ENCODE measurements around the gene FOXC1.

Gene FOXC1

GRCh38 chr6:1609648-1610496 is at the start of gene FOXC1:
Gene FOXC1, plus strand, starts transcription at chr6:1609915. Its CDS starts 531 bp downstream, at chr6:1610446.
- Histone ChIP-seq H3K4me1 (ENCODE audit: insufficient read depth, poor library complexity, severe bottlenecking) (peaks cover 8% of the 10 kb centered on the region), H3K27ac (ENCODE audit: poor library complexity, severe bottlenecking) (peak within 1 kb of the TSS; percentile 86), H3K9me3 (ENCODE audit: severe bottlenecking) (no peaks in the 10 kb centered on the region), H3K36me3 (ENCODE audit: low read depth) (no peaks in the 10 kb centered on the region), H3K4me3 (ENCODE audit: severe bottlenecking) (peak within 1 kb of the TSS; percentile 88), H3K27me3 (ENCODE audit: insufficient read depth, poor library complexity, severe bottlenecking) (no peaks in the 10 kb centered on the region)
- ATAC-seq (ENCODE audit: low read depth) (peak; percentile 75), DNase-seq (ENCODE audit: low spot score) (peak; percentile 83)
- TF ChIP-seq, protein P1, sequence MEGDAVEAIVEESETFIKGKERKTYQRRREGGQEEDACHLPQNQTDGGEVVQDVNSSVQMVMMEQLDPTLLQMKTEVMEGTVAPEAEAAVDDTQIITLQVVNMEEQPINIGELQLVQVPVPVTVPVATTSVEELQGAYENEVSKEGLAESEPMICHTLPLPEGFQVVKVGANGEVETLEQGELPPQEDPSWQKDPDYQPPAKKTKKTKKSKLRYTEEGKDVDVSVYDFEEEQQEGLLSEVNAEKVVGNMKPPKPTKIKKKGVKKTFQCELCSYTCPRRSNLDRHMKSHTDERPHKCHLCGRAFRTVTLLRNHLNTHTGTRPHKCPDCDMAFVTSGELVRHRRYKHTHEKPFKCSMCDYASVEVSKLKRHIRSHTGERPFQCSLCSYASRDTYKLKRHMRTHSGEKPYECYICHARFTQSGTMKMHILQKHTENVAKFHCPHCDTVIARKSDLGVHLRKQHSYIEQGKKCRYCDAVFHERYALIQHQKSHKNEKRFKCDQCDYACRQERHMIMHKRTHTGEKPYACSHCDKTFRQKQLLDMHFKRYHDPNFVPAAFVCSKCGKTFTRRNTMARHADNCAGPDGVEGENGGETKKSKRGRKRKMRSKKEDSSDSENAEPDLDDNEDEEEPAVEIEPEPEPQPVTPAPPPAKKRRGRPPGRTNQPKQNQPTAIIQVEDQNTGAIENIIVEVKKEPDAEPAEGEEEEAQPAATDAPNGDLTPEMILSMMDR (IDR thresholded peaks at IDR 0.05; ENCODE audit: poor library complexity, severe bottlenecking) = no peak

GRCh38 chr6:1560281-1561058 is 49.2 kb upstream of the FOXC1 start:
- DNase-seq (ENCODE audit: low spot score) (no peak), ATAC-seq (ENCODE audit: low read depth) (no peak)
- no peaks in the 10 kb centered on the region for H3K27me3 ChIP-seq (ENCODE audit: insufficient read depth, poor library complexity, severe bottlenecking)
- peaks cover 1% of the 10 kb centered on the region for H3K4me1 ChIP-seq (ENCODE audit: insufficient read depth, poor library complexity, severe bottlenecking)
- TF ChIP-seq, protein P1 (IDR thresholded peaks at IDR 0.05; ENCODE audit: poor library complexity, severe bottlenecking) = no peak
- H3K9me3 ChIP-seq (ENCODE audit: severe bottlenecking) = no peaks in the 10 kb centered on the region
- H3K36me3 ChIP-seq (ENCODE audit: low read depth) = no peaks in the 10 kb centered on the region
- no peak overlapping the region for H3K27ac ChIP-seq (ENCODE audit: poor library complexity, severe bottlenecking)
- no peak overlapping the region for H3K4me3 ChIP-seq (ENCODE audit: severe bottlenecking)

DNA sequence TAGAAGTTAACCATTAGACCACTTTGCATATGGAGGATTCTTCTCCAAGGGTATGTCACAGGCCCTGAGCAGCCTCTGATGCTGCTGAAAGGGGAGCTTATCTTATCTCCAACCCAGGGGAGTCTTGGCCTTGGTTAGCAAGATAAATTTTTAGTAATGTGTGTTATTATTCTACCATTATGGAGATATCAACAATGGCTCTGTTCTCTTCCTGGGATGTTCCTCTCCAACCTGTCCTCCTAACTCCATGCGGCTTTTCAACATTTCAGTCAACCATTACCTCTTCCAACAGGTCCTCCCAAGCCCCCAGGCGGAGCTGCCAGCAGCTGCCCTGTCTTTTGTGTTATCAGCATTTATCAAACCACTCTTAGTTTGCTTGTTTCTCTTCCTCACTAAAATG is 48.4 kb upstream of the FOXC1 start:
- Histone ChIP-seq H3K4me1 (ENCODE audit: insufficient read depth, poor library complexity, severe bottlenecking) (no peaks in the 10 kb centered on the region), H3K27ac (ENCODE audit: poor library complexity, severe bottlenecking) (no peak overlapping the region), H3K36me3 (ENCODE audit: low read depth) (no peaks in the 10 kb centered on the region), H3K4me3 (ENCODE audit: severe bottlenecking) (no peak overlapping the region), H3K27me3 (ENCODE audit: insufficient read depth, poor library complexity, severe bottlenecking) (no peaks in the 10 kb centered on the region), H3K9me3 (ENCODE audit: severe bottlenecking) (no peaks in the 10 kb centered on the region)
- ATAC-seq (ENCODE audit: low read depth) = no peak
- TF ChIP-seq, protein P1 (IDR thresholded peaks at IDR 0.05; ENCODE audit: poor library complexity, severe bottlenecking) = no peak
- DNase-seq (ENCODE audit: low spot score) = no peak

- no peak overlapping the region for H3K27ac ChIP-seq (ENCODE audit: poor library complexity, severe bottlenecking)
- no peaks in the 10 kb centered on the region for H3K27me3 ChIP-seq (ENCODE audit: insufficient read depth, poor library complexity, severe bottlenecking)
- ATAC-seq (ENCODE audit: low read depth) = no peak
- H3K9me3 ChIP-seq (ENCODE audit: severe bottlenecking) = no peaks in the 10 kb centered on the region
- H3K4me1 ChIP-seq (ENCODE audit: insufficient read depth, poor library complexity, severe bottlenecking) = no peaks in the 10 kb centered on the region
- no peak for DNase-seq (ENCODE audit: low spot score)
- no peaks in the 10 kb centered on the region for H3K36me3 ChIP-seq (ENCODE audit: low read depth)
- H3K4me3 ChIP-seq (ENCODE audit: severe bottlenecking) = no peak overlapping the region
- TF ChIP-seq, protein P1 (IDR thresholded peaks at IDR 0.05; ENCODE audit: poor library complexity, severe bottlenecking) = no peak
Observed at GRCh38 chr6:1562171-1562955, 47.4 kb upstream of the FOXC1 start.
